Right lobe of liver (tissue), 4 donors: ENCODE results near the gene NFASC.

Source experiments
- POLR2A ChIP-seq: fragments of 450-650 bp; IDR thresholded peaks from one replicate; pipeline ENCODE4 v1.6.1; 2017; ENCODE audit warnings: antibody characterized with exemption, mild to moderate bottlenecking
- TF ChIP-seq, protein P1 (sequence below), 4 donors: fragments of 200-600 bp in 3 of 4; fragments of 450-650 bp in 1 of 4; IDR thresholded peaks; one replicate each; pipeline versions ENCODE4 v1.5.1 to v1.8.0; 2016 to 2022; ENCODE audit warnings: antibody characterized with exemption in 4 of 4, mild to moderate bottlenecking in 2 of 4
- donor health status: DM: no; HTN: no; CAD: no.
- donor health status: DM: no; HTN: no; CAD: no.
- donor health status: DM: no; HTN: yes; CAD: no.

GRCh38 chr1:204831186-204831585, 39.5 kb upstream of the NFASC start:
- TF ChIP-seq, protein P1, sequence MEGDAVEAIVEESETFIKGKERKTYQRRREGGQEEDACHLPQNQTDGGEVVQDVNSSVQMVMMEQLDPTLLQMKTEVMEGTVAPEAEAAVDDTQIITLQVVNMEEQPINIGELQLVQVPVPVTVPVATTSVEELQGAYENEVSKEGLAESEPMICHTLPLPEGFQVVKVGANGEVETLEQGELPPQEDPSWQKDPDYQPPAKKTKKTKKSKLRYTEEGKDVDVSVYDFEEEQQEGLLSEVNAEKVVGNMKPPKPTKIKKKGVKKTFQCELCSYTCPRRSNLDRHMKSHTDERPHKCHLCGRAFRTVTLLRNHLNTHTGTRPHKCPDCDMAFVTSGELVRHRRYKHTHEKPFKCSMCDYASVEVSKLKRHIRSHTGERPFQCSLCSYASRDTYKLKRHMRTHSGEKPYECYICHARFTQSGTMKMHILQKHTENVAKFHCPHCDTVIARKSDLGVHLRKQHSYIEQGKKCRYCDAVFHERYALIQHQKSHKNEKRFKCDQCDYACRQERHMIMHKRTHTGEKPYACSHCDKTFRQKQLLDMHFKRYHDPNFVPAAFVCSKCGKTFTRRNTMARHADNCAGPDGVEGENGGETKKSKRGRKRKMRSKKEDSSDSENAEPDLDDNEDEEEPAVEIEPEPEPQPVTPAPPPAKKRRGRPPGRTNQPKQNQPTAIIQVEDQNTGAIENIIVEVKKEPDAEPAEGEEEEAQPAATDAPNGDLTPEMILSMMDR (IDR thresholded peaks at IDR 0.05): no peak
- no peak for TF ChIP-seq POLR2A
